Measurements from ENCODE around the gene GPR162. TPM values are rescaled to one million over a fixed set of nuclear protein-coding genes. Genes with fewer than 3 reads are reported as not detected.

GPR162 gene
- total RNA-seq, 2 experiments from 2014 or later: 0.54 to 0.76 TPM

- Mint-ChIP-seq H3K4me3 (no peak overlapping the region), H3K9me3 (no peaks in the 10 kb centered on the region), H3K27me3 (no peaks in the 10 kb centered on the region), H3K36me3 (no peaks in the 10 kb centered on the region), H3K4me1 (no peaks in the 10 kb centered on the region), H3K27ac (no peak overlapping the region)
- DNase-seq: no peak
Measured at GRCh38 chr12:6807170-6807569, 14.5 kb upstream of the GPR162 start.

- no peak for DNase-seq
- Mint-ChIP-seq H3K36me3 (no peaks in the 10 kb centered on the region), H3K4me1 (no peaks in the 10 kb centered on the region), H3K4me3 (no peak overlapping the region), H3K27ac (no peak overlapping the region), H3K27me3 (no peaks in the 10 kb centered on the region), H3K9me3 (no peaks in the 10 kb centered on the region)
Measured at GRCh38 chr12:6809056-6809455, 12.6 kb upstream of the GPR162 start.

- Mint-ChIP-seq H3K27ac (no peak overlapping the region), H3K4me1 (no peaks in the 10 kb centered on the region)
Measured at GRCh38 chr12:6810758-6811157, 10.9 kb upstream of the GPR162 start.

GRCh38 chr12:6813363-6813762 lies 8.3 kb upstream of the GPR162 start:
- H3K4me3 Mint-ChIP-seq: no peak overlapping the region
- no peaks in the 10 kb centered on the region for H3K9me3 Mint-ChIP-seq
- no peak for DNase-seq

More at GRCh38 chr12:6810758-6811157, 10.9 kb upstream of the GPR162 start:
- Mint-ChIP-seq H3K36me3 (no peaks in the 10 kb centered on the region), H3K27me3 (no peaks in the 10 kb centered on the region), H3K4me3 (no peak overlapping the region), H3K9me3 (no peaks in the 10 kb centered on the region)
- DNase-seq: no peak

GRCh38 chr12:6816598-6816997 lies 5.0 kb upstream of the GPR162 start:
- Mint-ChIP-seq H3K27ac (no peak overlapping the region), H3K27me3 (peaks cover 13% of the 10 kb centered on the region), H3K36me3 (no peaks in the 10 kb centered on the region), H3K4me1 (peaks cover 5% of the 10 kb centered on the region), H3K4me3 (no peak overlapping the region), H3K9me3 (no peaks in the 10 kb centered on the region)
- DNase-seq: no peak

More at GRCh38 chr12:6813363-6813762, 8.3 kb upstream of the GPR162 start:
- H3K27ac Mint-ChIP-seq: no peak overlapping the region
- no peaks in the 10 kb centered on the region for H3K27me3 Mint-ChIP-seq
- H3K4me1 Mint-ChIP-seq: no peaks in the 10 kb centered on the region
- H3K36me3 Mint-ChIP-seq: no peaks in the 10 kb centered on the region

GRCh38 chr12:6817098-6817497 lies 4.5 kb upstream of the GPR162 start:
- H3K36me3 Mint-ChIP-seq: no peaks in the 10 kb centered on the region
- peaks cover 8% of the 10 kb centered on the region for H3K4me1 Mint-ChIP-seq
- H3K4me3 Mint-ChIP-seq: no peak overlapping the region
- no peak overlapping the region for H3K27ac Mint-ChIP-seq
- no peak for DNase-seq
- H3K9me3 Mint-ChIP-seq: no peaks in the 10 kb centered on the region
- peaks cover 15% of the 10 kb centered on the region for H3K27me3 Mint-ChIP-seq

GRCh38 chr12:6817662-6818157 lies 3.9 kb upstream of the GPR162 start:
- Mint-ChIP-seq H3K4me1 (peaks cover 9% of the 10 kb centered on the region), H3K27me3 (peaks cover 22% of the 10 kb centered on the region), H3K4me3 (no peak overlapping the region), H3K36me3 (no peaks in the 10 kb centered on the region), H3K9me3 (no peaks in the 10 kb centered on the region), H3K27ac (no peak overlapping the region)
- DNase-seq: no peak

GRCh38 chr12:6818222-6818621 lies 3.4 kb upstream of the GPR162 start:
- no peak overlapping the region for H3K4me3 Mint-ChIP-seq
- H3K27me3 Mint-ChIP-seq: peaks cover 27% of the 10 kb centered on the region
- no peaks in the 10 kb centered on the region for H3K36me3 Mint-ChIP-seq
- H3K9me3 Mint-ChIP-seq: no peaks in the 10 kb centered on the region
- DNase-seq: no peak
- H3K27ac Mint-ChIP-seq: no peak overlapping the region
- H3K4me1 Mint-ChIP-seq: peaks cover 9% of the 10 kb centered on the region

- Mint-ChIP-seq H3K27me3 (peaks cover 29% of the 10 kb centered on the region), H3K27ac (no peak overlapping the region), H3K9me3 (no peaks in the 10 kb centered on the region), H3K4me1 (peaks cover 9% of the 10 kb centered on the region), H3K36me3 (no peaks in the 10 kb centered on the region), H3K4me3 (no peak overlapping the region)
- no peak for DNase-seq
Measured at GRCh38 chr12:6818645-6819044, 3.0 kb upstream of the GPR162 start.

GRCh38 chr12:6819106-6820030 lies 2.3 kb upstream of the GPR162 start:
- peaks cover 34% of the 10 kb centered on the region for H3K27me3 Mint-ChIP-seq

GRCh38 chr12:6820166-6820565 lies 1.5 kb upstream of the GPR162 start:
- no peaks in the 10 kb centered on the region for H3K36me3 Mint-ChIP-seq
- H3K27me3 Mint-ChIP-seq: peaks cover 42% of the 10 kb centered on the region

More at GRCh38 chr12:6819106-6820030, 2.3 kb upstream of the GPR162 start:
- Mint-ChIP-seq H3K4me1 (peaks cover 9% of the 10 kb centered on the region), H3K27ac (no peak overlapping the region), H3K36me3 (no peaks in the 10 kb centered on the region), H3K4me3 (no peak overlapping the region), H3K9me3 (no peaks in the 10 kb centered on the region)
- no peak for DNase-seq

GRCh38 chr12:6822426-6823135 lies 960 bp downstream of the GPR162 start:
- Mint-ChIP-seq H3K9me3 (no peaks in the 10 kb centered on the region), H3K27me3 (peaks cover 63% of the 10 kb centered on the region), H3K4me1 (peaks cover 15% of the 10 kb centered on the region), H3K27ac (no peak overlapping the region), H3K36me3 (no peaks in the 10 kb centered on the region), H3K4me3 (no peak overlapping the region)
- DNase-seq: no peak

More at GRCh38 chr12:6820166-6820565, 1.5 kb upstream of the GPR162 start:
- H3K27ac Mint-ChIP-seq: no peak overlapping the region
- peaks cover 9% of the 10 kb centered on the region for H3K4me1 Mint-ChIP-seq
- no peak for DNase-seq
- no peak overlapping the region for H3K4me3 Mint-ChIP-seq
- no peaks in the 10 kb centered on the region for H3K9me3 Mint-ChIP-seq

GRCh38 chr12:6823182-6824084 lies 1.8 kb downstream of the GPR162 start:
- DNase-seq: no peak
- H3K9me3 Mint-ChIP-seq: no peaks in the 10 kb centered on the region
- no peaks in the 10 kb centered on the region for H3K36me3 Mint-ChIP-seq
- no peak overlapping the region for H3K27ac Mint-ChIP-seq
- peaks cover 18% of the 10 kb centered on the region for H3K4me1 Mint-ChIP-seq
- H3K27me3 Mint-ChIP-seq: peaks cover 69% of the 10 kb centered on the region
- H3K4me3 Mint-ChIP-seq: no peak overlapping the region

- Mint-ChIP-seq H3K4me1 (peaks cover 23% of the 10 kb centered on the region), H3K9me3 (no peaks in the 10 kb centered on the region), H3K27me3 (peaks cover 75% of the 10 kb centered on the region), H3K27ac (no peak overlapping the region), H3K4me3 (no peak overlapping the region), H3K36me3 (no peaks in the 10 kb centered on the region)
- no peak for DNase-seq
Measured at GRCh38 chr12:6824085-6824775, 2.6 kb downstream of the GPR162 start.
